Stimulated activated CD4-positive, alpha-beta T cell treated with anti-CD3 and anti-CD28 coated beads, Interleukin-12 subunit alpha, Interleukin-12 subunit beta, amount 100 ng/mL, for 48 hours (primary cell): ENCODE data around the gene NHLRC1.

ENCODE experiments used
- DNase-seq, 3 donors: peaks; one replicate each; pipeline ENCODE4 v3.0.0-alpha.2; 2020; ENCODE audit warnings: low read depth in 2 of 3, low spot score in 1 of 3

Gene NHLRC1

GRCh38 chr6:18087396-18088165, 34.9 kb downstream of the NHLRC1 start:
- no peak for DNase-seq

DNA sequence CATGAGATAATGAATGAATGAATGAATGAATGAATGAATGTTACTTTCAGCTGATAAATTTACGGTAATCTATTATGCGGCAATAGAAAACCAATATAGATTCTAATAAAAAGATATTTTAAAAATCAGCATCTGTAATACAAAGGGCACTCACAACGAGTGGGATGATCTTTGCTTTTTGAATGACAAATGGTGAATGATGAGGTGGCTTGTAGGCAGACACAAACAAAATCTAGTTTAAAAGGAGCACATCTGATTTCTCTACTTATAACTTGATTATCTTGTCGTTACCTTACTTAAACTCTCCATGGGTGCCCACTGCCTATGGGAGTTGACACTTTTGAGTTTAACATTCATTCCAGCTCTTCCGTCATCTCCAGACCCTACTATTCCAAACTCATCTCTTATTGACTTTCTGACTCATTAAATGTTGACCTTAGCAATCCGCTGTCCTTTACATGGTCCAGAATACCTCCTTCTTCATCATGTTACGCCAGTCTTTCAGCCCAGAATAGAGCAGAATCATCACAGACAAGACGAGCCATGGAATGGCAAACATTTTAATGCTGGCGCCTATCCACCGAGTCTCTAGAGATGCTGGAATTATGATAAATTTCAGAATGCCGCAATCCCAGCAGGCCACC, 41.3 kb downstream of the NHLRC1 start:
- no peak for DNase-seq

DNA sequence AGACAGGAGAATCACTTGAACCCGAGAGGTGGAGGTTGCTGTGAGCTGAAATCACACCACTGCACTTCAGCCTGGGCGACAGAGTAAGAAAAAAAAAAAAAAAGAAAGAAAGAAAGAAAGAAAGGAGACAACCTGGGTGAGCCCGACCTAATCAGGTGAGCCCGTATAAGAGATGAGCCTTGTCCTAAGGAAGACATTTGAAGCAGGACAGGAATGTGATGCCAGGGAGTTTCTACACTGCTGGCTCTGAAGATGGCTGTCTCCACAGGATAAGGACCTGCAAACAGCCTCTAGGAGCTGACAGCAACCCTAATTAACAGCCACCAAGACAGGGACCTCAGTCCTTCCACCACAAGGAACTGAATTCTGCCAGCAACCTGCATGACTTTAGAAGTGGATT, 41.9 kb downstream of the NHLRC1 start:
- no peak for DNase-seq

- DNase-seq: no peak
Measured at GRCh38 chr6:18078866-18079265, 43.6 kb downstream of the NHLRC1 start.

- DNase-seq: no peak
Measured at GRCh38 chr6:18076231-18076630, 46.2 kb downstream of the NHLRC1 start.

GRCh38 chr6:18072841-18073240, 49.6 kb downstream of the NHLRC1 start:
- DNase-seq: no peak

GRCh38 chr6:18070486-18070885, 52.0 kb downstream of the NHLRC1 start:
- DNase-seq: no peak
